Erythroblast (primary cell): ENCODE results near the gene ZNF324B.

Experiments used
- GATA1 ChIP-seq: IDR thresholded peaks from 2 replicates; pipeline ENCODE4 v1.6.1; 2011; ENCODE audit warnings: low read depth, mild to moderate bottlenecking, control low read depth, low read length, moderate library complexity
- POLR2A ChIP-seq: IDR thresholded peaks from 2 replicates; pipeline ENCODE4 v1.6.1; 2011; ENCODE audit warnings: mild to moderate bottlenecking, low read length

GRCh38 chr19:58499021-58499927 lies 47.9 kb downstream of the ZNF324B start:
- TF ChIP-seq POLR2A (peak; percentile 65), GATA1 (no peak)
